Coronary artery (tissue), 2 donors: ENCODE results near the gene TMEM221.

Experiments
- DNase-seq: peaks from one replicate; pipeline ENCODE4 v3.0.0-alpha.2; 2017; ENCODE audit warnings: low spot score
- H3K27ac ChIP-seq, 2 donors: fragments of 200-600 bp; sonication (generic); one replicate each; pipeline ENCODE4 v1.5.1; 2016 to 2019
- H3K4me3 ChIP-seq: fragments of 200-600 bp; sonication (generic); 2 replicates; pipeline ENCODE4 v1.5.1; 2016; ENCODE audit warnings: mild to moderate bottlenecking, moderate library complexity
- TF ChIP-seq, protein P1 (sequence below): fragments of 200-600 bp; sonication (generic); IDR thresholded peaks from one replicate; pipeline ENCODE4 v1.5.1; 2019; ENCODE audit warnings: antibody characterized with exemption

TMEM221 gene

DNA sequence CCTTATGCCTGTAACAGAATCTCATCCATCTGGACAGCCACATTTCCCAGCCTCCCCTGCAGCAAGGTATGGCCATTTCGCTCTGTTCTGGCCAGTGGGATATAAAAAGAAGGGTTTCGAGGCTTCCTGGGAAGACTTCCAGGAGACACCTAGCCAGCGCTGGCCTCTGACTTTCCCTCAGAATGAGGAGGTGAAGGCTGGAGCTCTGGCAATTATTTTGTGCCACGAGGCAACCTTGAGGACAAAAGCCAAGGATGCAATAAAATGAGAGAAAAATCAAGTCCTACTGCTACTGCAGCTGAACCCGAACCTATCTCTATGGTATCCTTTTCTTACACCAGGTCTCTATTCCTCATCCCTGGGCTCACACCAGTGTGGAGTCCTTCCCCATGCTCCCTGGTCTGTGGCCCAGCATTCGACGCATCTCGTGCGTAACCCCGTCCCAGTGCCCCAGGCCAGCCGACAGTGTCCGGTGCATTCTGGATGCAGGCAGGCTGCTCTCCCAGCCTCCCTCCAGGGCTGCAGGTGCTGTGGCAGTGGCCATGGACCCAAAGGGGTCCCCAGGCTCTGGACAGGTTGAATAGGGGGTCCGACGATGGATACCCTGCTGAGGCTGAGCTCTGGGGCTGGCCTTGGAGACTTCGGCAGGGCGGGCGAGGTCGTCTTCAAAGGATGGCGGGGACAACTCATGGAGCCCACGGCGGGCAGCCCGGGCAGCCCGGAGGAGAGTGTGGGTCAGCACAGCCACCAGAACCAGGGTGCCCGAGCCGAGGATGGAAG lies 12.2 kb downstream of the TMEM221 start:
- H3K27ac ChIP-seq, result no peak overlapping the region
- no peak for DNase-seq
- H3K4me3 ChIP-seq, result no peak overlapping the region
- TF ChIP-seq, protein P1, sequence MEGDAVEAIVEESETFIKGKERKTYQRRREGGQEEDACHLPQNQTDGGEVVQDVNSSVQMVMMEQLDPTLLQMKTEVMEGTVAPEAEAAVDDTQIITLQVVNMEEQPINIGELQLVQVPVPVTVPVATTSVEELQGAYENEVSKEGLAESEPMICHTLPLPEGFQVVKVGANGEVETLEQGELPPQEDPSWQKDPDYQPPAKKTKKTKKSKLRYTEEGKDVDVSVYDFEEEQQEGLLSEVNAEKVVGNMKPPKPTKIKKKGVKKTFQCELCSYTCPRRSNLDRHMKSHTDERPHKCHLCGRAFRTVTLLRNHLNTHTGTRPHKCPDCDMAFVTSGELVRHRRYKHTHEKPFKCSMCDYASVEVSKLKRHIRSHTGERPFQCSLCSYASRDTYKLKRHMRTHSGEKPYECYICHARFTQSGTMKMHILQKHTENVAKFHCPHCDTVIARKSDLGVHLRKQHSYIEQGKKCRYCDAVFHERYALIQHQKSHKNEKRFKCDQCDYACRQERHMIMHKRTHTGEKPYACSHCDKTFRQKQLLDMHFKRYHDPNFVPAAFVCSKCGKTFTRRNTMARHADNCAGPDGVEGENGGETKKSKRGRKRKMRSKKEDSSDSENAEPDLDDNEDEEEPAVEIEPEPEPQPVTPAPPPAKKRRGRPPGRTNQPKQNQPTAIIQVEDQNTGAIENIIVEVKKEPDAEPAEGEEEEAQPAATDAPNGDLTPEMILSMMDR, result no peak

DNA sequence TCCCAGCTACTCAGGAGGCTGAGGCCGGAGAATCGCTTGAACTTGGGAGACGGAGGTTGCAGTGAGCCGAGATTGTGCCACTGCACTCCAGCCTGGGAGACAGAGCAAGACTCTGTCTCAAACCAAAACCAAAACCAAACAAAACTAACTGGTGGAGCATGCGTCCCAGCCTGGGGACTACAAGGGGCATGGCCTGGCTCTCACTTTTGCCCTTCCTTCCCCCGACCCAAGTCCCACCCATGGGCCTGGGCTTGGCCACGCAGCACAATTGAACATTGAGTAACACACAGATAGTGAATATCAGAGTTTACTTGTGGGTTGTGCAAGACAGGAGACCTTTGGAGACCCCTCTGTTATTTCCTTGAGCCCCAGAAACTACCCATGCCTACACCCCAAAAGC lies 13.2 kb downstream of the TMEM221 start:
- no peak for DNase-seq
- TF ChIP-seq, protein P1, result no peak
- Histone ChIP-seq H3K27ac (no peak overlapping the region), H3K4me3 (no peak overlapping the region)

DNA sequence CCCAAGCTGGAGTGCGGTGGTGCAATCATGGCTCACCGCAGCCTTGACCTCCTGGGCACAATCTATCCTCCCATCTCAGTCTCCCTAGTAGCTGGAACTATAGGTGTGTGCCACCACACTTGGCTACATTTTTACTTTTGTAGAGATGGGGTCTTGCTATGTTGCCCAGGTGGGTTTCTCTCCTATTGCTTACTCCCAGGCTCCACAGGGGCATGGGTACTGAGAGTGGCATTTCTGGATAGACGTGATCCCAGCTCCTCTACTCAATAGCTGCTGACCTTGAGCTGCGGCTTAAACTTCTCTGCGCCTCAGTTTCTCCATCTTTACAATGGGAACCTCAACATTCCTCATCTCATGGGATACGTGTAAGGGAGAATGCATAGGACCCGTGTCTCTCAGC lies 17.1 kb downstream of the TMEM221 start:
- TF ChIP-seq, protein P1, result no peak
- H3K4me3 ChIP-seq, result no peak overlapping the region
- no peak for DNase-seq
- H3K27ac ChIP-seq, result no peak overlapping the region

DNA sequence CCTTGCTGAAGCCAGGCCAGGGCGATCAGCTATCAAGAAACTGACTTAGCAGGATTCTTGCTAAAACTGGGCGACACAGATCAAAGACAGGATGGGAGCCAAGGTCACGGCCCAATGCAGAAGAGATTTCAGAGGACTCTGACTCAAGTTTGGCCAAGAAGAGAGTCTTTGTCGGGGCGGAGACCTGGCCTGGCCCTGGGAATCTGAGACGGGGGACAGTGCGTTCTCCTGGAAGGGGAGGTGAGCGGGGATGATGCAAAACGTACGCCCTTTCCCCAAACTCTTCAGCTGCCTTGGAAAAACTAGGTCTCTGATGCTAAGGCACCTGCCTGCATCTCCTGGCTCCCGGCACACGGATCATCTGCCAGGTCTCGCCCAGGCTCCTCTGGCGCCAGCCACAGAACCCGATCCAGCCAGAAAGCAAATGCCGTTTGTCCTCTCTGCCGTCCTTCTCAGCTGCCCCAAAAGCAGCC lies 18.8 kb downstream of the TMEM221 start:
- TF ChIP-seq, protein P1, result no peak
- no peak for DNase-seq
- no peak overlapping the region for H3K27ac ChIP-seq
- H3K4me3 ChIP-seq, result no peak overlapping the region

DNA sequence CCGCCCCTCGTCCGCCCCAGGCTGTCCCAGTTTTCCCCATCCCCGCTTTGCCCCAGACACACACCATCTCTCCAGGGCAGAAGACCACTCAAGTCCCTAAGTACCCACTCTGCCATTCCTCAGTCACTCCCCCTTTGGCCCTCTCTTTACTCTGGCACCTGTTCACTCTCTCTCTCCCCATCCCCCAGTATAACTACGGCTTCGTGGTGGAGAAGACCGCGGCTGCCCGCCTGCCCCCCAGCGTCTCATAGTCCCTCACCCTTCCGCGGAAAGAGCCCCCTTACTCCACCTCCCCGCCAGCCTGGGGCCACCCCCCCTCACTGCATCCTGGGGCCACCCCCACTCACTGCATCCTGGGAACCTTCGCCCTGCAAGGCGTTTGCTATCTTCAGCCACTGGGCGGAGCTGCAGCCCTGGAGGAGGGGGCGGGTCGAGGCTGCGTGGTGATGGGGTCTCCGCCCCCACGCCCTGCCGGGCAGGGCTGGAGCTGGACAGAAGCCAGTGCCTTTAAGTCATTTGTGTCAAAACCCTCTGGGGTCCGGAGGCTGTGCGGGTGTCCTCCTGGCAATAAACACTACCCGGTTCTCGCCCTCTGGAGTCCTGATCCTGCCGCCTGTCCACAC lies 23.6 kb downstream of the TMEM221 start:
- TF ChIP-seq, protein P1, result no peak
- no peak overlapping the region for H3K4me3 ChIP-seq
- DNase-seq, result no peak
- no peak overlapping the region for H3K27ac ChIP-seq

DNA sequence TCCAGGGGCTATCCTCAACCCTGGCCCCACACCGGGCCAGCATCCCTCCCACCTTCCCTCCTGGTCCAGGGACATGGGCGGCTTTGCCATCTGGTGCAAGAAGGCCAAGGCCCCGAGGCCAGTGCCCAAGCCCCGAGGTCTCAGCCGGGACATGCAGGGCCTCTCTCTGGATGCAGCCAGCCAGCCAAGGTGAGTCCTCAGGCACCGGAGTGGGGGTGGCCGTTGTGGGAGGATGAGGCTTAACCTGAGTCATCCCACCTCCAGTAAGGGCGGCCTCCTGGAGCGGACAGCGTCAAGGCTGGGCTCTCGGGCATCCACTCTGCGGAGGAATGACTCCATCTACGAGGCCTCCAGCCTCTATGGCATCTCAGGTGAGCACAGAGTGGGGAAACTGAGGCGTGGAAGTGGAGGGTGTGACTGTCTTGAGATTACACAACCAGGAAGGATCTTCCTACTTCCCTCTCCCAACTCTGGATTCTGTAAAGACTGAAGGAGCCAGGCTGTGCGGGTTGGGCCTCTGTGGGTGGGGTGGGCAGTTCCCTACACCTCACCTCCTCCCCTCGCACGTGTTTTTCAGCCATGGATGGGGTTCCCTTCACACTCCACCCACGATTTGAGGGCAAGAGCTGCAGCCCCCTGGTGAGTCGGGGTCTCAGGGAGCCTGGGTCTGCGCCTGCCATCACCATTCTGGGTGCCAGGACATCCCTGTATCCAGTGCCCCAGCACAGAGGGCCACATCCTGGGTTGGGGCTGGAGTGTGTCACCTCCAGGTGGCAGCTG lies 24.8 kb downstream of the TMEM221 start:
- no peak overlapping the region for H3K4me3 ChIP-seq
- TF ChIP-seq, protein P1, result no peak
- H3K27ac ChIP-seq, result no peak overlapping the region
- no peak for DNase-seq
